WERI-Rb-1 (cell line): ENCODE measurements around the gene BEND6.

ENCODE experiments used
- DNase-seq: peaks from one replicate; pipeline ENCODE4 v3.0.0-alpha.2; 2020
- H3K27ac ChIP-seq: fragments of 250-450 bp; sonication (Bioruptor Pico); 2 replicates; pipeline ENCODE4 v1.5.1; 2020; ENCODE audit warnings: mild to moderate bottlenecking, moderate library complexity
- H3K27me3 ChIP-seq: fragments of 250-450 bp; sonication (Bioruptor Pico); 2 replicates; pipeline ENCODE4 v1.5.1; 2021; ENCODE audit warnings: mild to moderate bottlenecking, low read depth, moderate library complexity; ENCODE audit not compliant: insufficient read depth, severe bottlenecking
- H3K36me3 ChIP-seq: fragments of 250-450 bp; sonication (Bioruptor Pico); 2 replicates; pipeline ENCODE4 v1.5.1; 2020; ENCODE audit warnings: mild to moderate bottlenecking, moderate library complexity
- H3K4me3 ChIP-seq: 2 replicates; pipeline ENCODE4 v1.5.1; 2011; ENCODE audit warnings: low read depth, mild to moderate bottlenecking, control low read depth, low read length
- H3K9me3 ChIP-seq: fragments of 250-450 bp; sonication (Bioruptor Pico); 2 replicates; pipeline ENCODE4 v1.5.1; 2021; ENCODE audit warnings: mild to moderate bottlenecking, moderate library complexity; ENCODE audit not compliant: severe bottlenecking
- CTCF ChIP-seq: IDR thresholded peaks from 2 replicates; pipeline ENCODE4 v1.5.1; 2011; ENCODE audit warnings: low read depth, mild to moderate bottlenecking, control low read depth, inconsistent platforms, low read length

Gene BEND6

GRCh38 chr6:56986611-56987010, 31.7 kb downstream of the BEND6 start:
- Histone ChIP-seq H3K4me3 (no peak overlapping the region), H3K27ac (no peak overlapping the region), H3K36me3 (no peaks in the 10 kb centered on the region), H3K9me3 (no peaks in the 10 kb centered on the region), H3K27me3 (no peaks in the 10 kb centered on the region)
- no peak for TF ChIP-seq CTCF
- no peak for DNase-seq

- H3K9me3 ChIP-seq, result no peaks in the 10 kb centered on the region
- H3K27ac ChIP-seq, result no peak overlapping the region
- no peaks in the 10 kb centered on the region for H3K36me3 ChIP-seq
- H3K4me3 ChIP-seq, result no peak overlapping the region
- no peak for DNase-seq
- no peak for TF ChIP-seq CTCF
- no peaks in the 10 kb centered on the region for H3K27me3 ChIP-seq
Observed at GRCh38 chr6:56988145-56988544, 33.2 kb downstream of the BEND6 start.

GRCh38 chr6:56992036-56992435, 37.1 kb downstream of the BEND6 start:
- no peak overlapping the region for H3K4me3 ChIP-seq
- no peak for TF ChIP-seq CTCF
- H3K27ac ChIP-seq, result no peak overlapping the region
- no peaks in the 10 kb centered on the region for H3K9me3 ChIP-seq
- H3K27me3 ChIP-seq, result no peaks in the 10 kb centered on the region
- H3K36me3 ChIP-seq, result no peaks in the 10 kb centered on the region
- DNase-seq, result no peak

- Histone ChIP-seq H3K36me3 (no peaks in the 10 kb centered on the region), H3K27ac (no peak overlapping the region), H3K4me3 (no peak overlapping the region), H3K27me3 (no peaks in the 10 kb centered on the region), H3K9me3 (no peaks in the 10 kb centered on the region)
- no peak for TF ChIP-seq CTCF
- no peak for DNase-seq
Observed at GRCh38 chr6:56992703-56993102, 37.8 kb downstream of the BEND6 start.

- H3K27ac ChIP-seq, result no peak overlapping the region
- H3K4me3 ChIP-seq, result no peak overlapping the region
- H3K27me3 ChIP-seq, result no peaks in the 10 kb centered on the region
- H3K9me3 ChIP-seq, result peaks cover 8% of the 10 kb centered on the region
- no peaks in the 10 kb centered on the region for H3K36me3 ChIP-seq
- no peak for DNase-seq
- TF ChIP-seq CTCF, result peak; percentile 68
Observed at GRCh38 chr6:56995347-56995902, 40.5 kb downstream of the BEND6 start.

- H3K36me3 ChIP-seq, result no peaks in the 10 kb centered on the region
- H3K27me3 ChIP-seq, result no peaks in the 10 kb centered on the region
- H3K9me3 ChIP-seq, result peaks cover 8% of the 10 kb centered on the region
- no peak overlapping the region for H3K4me3 ChIP-seq
- no peak overlapping the region for H3K27ac ChIP-seq
- no peak for TF ChIP-seq CTCF
- DNase-seq, result no peak
Observed at GRCh38 chr6:56996401-56996800, 41.5 kb downstream of the BEND6 start.
